Superior temporal gyrus (tissue), 1 donor: Measurements from ENCODE around the gene NPAS3.

Experiments used
- DNase-seq: peaks from one replicate; pipeline ENCODE4 v3.0.0-alpha.2; 2016; ENCODE audit errors: extremely low spot score

The NPAS3 gene

GRCh38 chr14:33709283-33709682, 770.6 kb downstream of the NPAS3 start:
- DNase-seq = no peak

GRCh38 chr14:33709711-33710110, 771.0 kb downstream of the NPAS3 start:
- no peak for DNase-seq

GRCh38 chr14:33710273-33710672, 771.6 kb downstream of the NPAS3 start:
- DNase-seq = no peak

- no peak for DNase-seq
Measured at GRCh38 chr14:33711194-33711593, 772.5 kb downstream of the NPAS3 start.

GRCh38 chr14:33711811-33712216, 773.1 kb downstream of the NPAS3 start:
- no peak for DNase-seq

- no peak for DNase-seq
Measured at GRCh38 chr14:33714527-33715226, 776.0 kb downstream of the NPAS3 start.

GRCh38 chr14:33715227-33715528, 776.5 kb downstream of the NPAS3 start:
- DNase-seq = no peak

GRCh38 chr14:33716921-33717320, 778.2 kb downstream of the NPAS3 start:
- no peak for DNase-seq

GRCh38 chr14:33717866-33718265, 779.2 kb downstream of the NPAS3 start:
- no peak for DNase-seq

- no peak for DNase-seq
Measured at GRCh38 chr14:33720284-33720787, 781.7 kb downstream of the NPAS3 start.

GRCh38 chr14:33726685-33727084, 788.0 kb downstream of the NPAS3 start:
- DNase-seq = no peak

- DNase-seq = no peak
Measured at GRCh38 chr14:33727606-33728005, 788.9 kb downstream of the NPAS3 start.

- DNase-seq = no peak
Measured at GRCh38 chr14:33728010-33728498, 789.4 kb downstream of the NPAS3 start.

GRCh38 chr14:33730156-33730555, 791.5 kb downstream of the NPAS3 start:
- no peak for DNase-seq

GRCh38 chr14:33732175-33732574, 793.5 kb downstream of the NPAS3 start:
- DNase-seq = no peak

GRCh38 chr14:33733310-33733709, 794.6 kb downstream of the NPAS3 start:
- DNase-seq = no peak

GRCh38 chr14:33733721-33734120, 795.0 kb downstream of the NPAS3 start:
- no peak for DNase-seq

GRCh38 chr14:33734387-33734786, 795.7 kb downstream of the NPAS3 start:
- DNase-seq = no peak

- no peak for DNase-seq
Measured at GRCh38 chr14:33736299-33736825, 797.7 kb downstream of the NPAS3 start.

- no peak for DNase-seq
Measured at GRCh38 chr14:33736979-33737378, 798.3 kb downstream of the NPAS3 start.

- no peak for DNase-seq
Measured at GRCh38 chr14:33737446-33737845, 798.8 kb downstream of the NPAS3 start.

GRCh38 chr14:33738029-33738428, 799.4 kb downstream of the NPAS3 start:
- DNase-seq = no peak

- DNase-seq = no peak
Measured at GRCh38 chr14:33738491-33738890, 799.8 kb downstream of the NPAS3 start.

- DNase-seq = no peak
Measured at GRCh38 chr14:33740531-33740930, 801.9 kb downstream of the NPAS3 start.
